GM04503 (cell line): ENCODE measurements around the gene MAP3K10.

Experiments used
- DNase-seq: peaks from one replicate; pipeline ENCODE4 v3.0.0-alpha.2; 2012; ENCODE audit warnings: low read depth

Gene MAP3K10

DNA sequence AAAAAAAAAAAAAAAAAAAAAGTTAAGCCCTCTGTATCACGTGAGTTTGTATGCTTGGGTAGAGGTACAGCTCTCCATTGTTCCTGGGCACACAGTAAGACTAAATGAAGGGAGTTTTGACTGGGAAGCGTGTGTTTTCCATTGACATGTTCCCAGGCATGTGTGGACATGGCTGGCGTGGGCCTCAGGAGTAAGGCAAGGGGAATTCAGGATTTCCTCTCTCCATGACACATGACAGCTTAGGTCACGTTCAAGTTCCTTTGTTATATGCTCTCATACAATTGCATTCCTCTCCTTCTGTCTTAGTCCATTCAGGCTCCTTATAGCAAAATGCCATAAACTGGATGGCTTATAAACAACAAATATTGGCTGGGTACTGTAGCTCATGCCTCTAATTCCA lies 17.1 kb upstream of the MAP3K10 start:
- no peak for DNase-seq

DNA sequence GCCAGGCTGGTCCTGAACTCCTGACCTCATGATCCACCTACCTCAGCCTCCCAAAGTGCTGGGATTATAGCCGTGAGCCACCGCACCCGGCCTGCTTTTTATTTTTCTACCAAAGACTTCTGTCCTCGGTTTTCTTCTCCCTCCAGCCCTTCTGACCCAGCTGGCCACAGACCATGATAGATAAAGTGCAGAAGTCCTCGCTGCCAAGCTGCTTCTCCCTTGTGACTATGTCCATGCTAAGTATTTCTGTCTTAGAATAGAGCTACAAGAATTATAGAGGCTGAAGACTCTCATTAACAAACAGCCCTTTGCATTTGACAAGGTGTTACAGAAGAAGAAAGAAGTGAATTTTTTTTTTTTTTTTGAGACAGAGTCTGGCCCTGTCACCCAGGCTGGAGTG lies 15.4 kb upstream of the MAP3K10 start:
- no peak for DNase-seq

DNA sequence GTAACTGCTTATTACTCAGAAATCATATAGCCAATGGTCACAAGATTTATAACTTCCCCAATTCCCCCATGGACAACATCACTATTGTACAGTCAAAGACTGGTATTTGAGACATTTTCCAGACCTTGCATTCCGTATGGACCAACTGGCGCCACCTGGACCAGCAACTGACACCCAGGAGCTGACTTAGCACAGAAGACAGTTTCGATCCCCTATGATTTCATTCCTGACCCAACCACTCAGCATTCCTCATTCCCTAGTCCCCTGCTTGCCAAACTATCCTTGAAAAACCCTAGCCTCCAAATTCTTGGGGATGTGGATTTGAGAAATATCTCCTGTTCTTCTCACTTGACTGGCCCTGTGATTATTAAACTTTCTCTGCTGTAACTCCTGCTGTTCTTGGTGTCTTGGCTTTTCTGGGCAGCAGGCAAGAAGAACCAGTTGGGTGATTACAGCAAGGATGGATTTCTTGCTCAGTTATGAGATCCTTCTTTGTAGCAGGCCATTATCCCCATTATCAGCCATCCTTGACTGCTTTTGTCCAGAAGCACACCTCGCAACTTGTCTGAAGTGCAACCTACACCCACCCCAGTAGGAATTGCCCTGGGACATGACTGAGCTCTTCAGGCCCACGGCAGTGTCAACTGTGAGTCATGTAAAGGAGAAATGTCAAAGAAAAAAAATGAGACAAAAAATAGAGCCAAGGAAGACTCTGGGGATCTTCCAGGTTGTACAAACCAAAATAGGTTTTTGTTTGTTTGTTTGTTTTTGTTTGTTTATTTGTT lies 13.7 kb upstream of the MAP3K10 start:
- DNase-seq: no peak

DNA sequence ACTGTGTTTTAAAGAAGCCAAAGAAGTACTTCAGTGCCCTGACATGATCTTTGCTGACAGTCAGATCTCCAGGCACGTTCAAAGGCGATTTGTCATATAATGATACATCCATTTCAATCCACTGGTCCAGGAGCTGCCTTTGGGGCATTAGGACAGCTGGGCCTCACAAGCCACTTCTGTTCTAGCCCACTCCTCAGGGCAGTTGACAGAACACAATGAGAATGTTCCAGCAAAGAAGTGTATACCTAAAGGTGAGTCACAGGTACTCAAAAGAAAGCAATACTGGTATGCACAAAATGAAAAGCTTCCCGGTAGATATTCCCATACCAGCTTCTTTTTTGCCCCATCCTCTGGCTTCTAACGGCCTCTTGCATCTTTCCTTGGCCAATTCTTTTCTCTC lies 12.5 kb upstream of the MAP3K10 start:
- no peak for DNase-seq

DNA sequence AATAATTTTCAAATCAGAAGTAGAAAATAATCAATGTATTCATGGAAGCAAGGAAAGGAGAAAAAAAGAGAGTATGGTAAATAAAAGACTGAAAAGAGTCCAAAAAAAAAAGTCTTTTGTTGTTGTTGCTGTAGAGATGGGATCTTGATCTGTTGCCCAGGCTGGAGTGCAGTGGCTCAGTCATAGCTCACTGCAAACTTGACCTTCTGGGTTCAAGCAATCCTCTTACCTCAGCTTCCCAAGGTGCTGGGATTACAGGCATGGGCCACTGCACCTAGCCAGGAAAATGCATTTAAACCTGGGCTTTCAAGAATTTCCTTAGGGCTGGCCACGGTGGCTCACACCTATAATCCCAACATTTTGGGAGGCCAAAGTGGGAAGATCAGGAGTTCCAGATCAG lies 7.0 kb upstream of the MAP3K10 start:
- no peak for DNase-seq

DNA sequence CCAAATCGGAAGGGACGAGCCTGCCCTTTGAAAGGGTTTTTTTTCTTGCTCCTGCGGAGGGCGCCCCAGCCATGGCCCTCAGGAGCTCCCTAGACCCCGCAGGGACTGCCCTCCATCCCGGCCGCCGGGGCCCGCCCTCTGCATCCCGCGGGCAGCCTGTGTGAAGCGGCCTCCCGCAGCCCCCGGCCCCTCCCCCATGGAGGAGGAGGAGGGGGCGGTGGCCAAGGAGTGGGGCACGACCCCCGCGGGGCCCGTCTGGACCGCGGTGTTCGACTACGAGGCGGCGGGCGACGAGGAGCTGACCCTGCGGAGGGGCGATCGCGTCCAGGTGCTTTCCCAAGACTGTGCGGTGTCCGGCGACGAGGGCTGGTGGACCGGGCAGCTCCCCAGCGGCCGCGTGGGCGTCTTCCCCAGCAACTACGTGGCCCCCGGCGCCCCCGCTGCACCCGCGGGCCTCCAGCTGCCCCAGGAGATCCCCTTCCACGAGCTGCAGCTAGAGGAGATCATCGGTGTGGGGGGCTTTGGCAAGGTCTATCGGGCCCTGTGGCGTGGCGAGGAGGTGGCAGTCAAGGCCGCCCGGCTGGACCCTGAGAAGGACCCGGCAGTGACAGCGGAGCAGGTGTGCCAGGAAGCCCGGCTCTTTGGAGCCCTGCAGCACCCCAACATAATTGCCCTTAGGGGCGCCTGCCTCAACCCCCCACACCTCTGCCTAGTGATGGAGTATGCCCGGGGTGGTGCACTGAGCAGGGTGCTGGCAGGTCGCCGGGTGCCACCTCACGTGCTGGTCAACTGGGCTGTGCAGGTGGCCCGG lies 815 bp downstream of the MAP3K10 start:
- no peak for DNase-seq

DNA sequence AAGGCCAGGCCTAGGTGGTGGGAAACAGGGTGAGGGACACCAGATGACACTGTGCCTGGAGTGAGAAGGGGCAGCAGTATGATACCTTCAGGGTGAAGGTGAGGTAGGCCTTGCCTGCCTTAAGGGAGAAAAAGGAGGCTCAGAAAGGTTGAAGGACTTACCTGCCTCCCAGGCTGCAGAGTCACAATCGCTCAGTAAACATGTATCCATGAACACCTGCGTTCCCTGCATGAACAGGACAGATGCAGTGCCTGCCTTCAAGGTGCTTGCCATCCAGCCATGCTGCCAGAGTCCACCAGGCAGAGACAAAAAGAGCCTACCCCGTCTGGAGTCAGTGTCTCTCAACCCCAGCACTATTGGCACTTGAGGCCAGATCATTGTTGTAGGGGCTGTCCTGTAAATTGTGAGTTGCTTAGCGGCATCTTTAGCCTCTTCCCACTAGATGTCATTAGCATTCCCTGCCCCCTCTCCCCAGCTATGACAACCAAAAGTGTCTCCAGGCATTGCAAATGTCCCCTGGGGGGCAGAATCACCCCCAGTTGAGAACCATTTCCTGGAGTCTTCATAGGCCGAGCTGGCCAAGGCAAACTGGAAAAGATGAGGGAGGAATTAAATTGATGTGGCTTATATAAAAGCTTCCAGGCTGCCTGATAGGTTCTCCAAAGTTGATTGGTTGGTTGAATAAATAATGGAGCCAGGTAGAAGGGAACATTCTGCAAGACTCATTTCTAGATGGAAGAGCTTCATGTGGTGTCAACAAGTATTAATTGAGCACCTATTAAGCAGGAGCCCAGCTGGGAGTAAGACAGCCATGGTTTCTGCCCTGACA lies 1.7 kb downstream of the MAP3K10 start:
- no peak for DNase-seq

DNA sequence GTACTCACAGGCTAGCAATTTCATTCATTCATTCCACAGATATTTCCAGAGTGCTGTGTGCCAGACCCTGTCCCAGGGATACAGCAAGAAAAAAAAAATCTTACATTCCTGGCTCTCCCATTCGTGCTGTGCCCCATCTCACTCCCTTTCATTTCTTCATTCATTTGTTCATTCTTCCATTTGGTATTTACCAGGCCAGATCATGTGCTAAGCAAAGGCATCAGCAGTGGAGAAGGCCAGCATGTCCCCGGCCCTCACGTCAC lies 2.3 kb downstream of the MAP3K10 start:
- DNase-seq: peak; percentile 34

DNA sequence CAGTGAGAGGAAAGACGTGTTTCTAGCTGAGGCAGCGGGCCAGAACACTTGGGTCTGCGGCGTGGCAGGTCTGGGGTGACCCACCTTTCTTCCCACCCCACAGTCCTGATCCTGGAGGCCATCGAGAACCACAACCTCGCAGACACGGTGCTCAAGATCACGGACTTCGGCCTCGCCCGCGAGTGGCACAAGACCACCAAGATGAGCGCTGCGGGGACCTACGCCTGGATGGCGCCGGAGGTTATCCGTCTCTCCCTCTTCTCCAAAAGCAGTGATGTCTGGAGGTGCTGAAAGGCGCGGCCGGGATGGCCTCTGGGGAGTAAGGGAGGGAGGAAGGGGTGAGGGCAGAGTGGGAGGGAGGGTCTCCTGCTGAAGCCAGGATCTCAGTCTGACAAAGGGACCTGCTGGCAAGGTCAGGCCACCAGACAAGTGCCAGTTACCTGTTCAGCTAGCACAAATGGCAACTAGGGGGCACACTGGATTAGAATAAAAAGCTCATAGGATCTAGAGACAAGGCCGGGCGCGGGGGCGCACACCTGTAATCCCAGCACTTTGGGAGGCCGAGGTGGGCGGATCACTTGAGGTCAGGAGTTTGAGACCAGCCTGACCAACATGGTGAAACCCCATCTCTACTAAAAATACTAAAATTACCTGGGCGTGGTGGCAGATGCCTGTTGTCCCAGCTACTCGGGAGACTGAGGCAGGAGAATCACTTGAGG lies 7.2 kb downstream of the MAP3K10 start:
- DNase-seq: no peak

DNA sequence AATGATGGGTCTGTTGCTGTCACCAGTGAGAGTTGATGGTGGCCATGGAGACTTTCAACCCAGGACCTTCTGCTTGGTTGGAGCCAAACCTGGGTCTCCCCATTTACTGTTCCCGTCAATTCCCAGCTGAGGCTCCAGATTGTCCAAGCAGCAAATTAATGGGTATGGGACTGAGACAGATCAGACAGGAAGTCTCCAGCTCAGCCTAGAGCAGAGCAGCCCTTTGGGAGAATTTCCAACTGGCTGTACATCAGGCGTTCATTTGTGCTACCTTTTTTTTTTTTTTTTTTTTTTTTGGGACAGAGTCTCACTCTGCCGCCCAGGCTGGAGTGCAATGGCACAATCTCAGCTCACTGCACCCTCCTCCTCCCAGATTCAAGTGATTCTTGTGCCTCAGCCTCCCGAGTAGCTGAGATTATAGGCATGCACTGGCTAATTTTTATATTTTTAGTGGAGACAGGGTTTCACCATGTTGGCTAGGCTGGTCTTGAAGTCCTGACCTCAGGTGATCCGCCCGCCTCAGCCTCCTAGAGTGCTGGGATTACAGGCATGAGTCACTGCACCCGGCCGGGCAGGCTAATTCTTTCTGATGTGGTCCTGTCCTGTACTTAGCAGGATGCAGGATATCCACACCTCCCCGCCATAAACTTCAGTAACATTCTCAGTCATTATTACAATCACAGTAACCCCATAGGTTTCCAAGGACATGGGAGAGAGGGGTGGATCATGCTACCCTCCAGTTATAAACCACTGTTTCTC lies 9.3 kb downstream of the MAP3K10 start:
- DNase-seq: no peak

DNA sequence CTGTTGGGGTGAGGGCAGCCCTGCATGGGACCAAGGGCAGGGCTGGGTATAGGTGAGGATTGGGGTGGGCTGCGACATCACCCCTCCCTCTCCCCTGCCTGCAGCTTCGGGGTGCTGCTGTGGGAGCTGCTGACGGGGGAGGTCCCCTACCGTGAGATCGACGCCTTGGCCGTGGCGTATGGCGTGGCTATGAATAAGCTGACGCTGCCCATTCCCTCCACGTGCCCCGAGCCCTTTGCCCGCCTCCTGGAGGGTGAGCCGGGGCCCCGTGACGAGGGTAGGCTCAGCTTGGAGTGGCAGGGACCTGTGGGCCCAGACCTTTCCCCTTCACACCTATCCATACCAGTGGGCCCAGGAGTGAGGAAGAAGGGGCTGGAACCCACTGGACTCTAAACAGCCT lies 13.2 kb downstream of the MAP3K10 start:
- no peak for DNase-seq

DNA sequence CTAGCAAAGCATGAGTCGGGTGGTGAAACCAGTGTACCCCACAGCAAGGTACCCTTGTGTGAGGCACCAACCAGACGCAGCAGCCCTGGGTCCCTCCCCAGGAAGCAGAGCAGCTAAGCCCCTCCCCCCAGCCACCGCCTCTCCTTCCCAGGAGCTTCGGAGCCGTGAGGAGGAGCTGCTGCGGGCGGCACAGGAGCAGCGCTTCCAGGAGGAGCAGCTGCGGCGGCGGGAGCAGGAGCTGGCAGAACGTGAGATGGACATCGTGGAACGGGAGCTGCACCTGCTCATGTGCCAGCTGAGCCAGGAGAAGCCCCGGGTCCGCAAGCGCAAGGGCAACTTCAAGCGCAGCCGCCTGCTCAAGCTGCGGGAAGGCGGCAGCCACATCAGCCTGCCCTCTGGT lies 14.5 kb downstream of the MAP3K10 start:
- DNase-seq: no peak

DNA sequence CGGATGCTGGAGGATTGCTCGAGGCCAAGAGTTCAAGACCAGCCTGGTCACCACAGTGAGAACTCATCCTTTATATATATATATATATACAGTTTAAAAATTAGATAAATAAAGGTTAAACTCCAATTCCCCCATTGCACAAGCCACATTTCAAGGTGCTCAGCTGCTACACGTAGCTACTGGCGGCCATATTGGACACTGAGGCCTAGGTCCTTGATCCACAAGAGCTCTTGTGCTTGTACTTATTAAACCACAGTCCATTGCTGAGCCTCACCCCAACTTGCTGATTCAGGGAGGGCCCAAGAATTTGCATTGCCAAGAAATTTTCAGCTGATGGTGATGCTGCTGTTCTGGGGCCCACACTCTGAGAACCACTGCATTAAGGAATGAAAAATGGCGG lies 17.4 kb downstream of the MAP3K10 start:
- DNase-seq: no peak

DNA sequence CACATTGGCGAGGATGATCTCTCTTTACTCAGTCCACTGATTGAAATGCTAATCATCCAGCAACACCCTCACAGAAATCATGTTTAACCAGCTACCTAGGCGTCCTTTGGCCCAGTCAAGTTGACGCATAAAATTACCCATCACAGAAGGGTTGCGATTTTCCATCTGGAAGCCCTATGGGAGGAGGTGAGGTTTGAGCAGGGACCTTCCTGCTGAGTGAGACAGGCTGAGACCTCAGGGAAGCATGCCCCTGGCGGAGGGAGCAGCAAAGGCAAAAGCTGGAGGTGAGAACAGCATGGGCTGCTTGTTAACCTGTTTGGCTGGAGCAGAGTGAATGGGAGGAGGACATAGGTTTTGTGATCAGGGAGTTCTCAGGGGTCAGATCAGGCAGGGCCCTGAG lies 19.7 kb downstream of the MAP3K10 start:
- no peak for DNase-seq

DNA sequence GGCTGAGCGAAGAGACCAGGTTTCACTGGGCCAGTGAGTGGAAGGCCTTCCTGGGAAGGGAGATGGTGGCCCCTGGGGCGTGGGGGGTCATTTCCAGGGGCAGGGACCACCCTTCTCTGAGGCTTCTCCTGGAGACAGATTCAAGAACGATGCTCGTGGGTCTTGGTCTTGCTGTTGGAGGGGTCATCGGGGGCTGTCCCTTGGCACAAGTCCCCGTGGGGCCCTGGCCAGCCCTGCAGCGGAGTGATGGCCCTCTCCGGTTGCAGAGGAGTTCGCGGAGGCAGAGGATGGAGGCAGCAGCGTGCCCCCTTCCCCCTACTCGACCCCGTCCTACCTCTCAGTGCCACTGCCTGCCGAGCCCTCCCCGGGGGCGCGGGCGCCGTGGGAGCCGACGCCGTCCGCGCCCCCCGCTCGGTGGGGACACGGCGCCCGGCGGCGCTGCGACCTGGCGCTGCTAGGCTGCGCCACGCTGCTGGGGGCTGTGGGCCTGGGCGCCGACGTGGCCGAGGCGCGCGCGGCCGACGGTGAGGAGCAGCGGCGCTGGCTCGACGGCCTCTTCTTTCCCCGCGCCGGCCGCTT lies 22.1 kb downstream of the MAP3K10 start:
- DNase-seq: no peak

DNA sequence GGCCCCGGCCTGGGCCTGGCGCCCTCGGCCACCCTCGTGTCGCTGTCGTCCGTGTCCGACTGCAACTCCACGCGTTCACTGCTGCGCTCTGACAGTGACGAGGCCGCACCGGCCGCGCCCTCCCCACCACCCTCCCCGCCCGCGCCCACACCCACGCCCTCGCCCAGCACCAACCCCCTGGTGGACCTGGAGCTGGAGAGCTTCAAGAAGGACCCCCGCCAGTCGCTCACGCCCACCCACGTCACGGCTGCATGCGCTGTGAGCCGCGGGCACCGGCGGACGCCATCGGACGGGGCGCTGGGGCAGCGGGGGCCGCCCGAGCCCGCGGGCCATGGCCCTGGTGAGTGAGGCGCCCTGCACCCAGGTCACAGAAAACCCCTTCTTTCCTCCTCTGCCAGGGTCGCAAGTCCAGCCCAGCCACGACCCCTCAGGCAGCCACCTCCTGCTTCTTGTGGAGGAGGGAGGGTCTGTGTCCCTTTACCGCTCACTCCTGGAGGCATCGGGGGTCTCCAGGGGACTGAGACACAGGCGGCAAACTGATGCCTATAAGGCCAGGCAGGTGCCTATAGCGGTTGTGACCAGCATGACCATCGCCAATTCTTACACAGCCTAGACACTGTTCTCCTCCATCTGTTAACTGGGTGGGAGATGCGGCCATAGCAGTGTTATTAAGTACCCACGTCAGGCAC lies 22.8 kb downstream of the MAP3K10 start:
- no peak for DNase-seq

DNA sequence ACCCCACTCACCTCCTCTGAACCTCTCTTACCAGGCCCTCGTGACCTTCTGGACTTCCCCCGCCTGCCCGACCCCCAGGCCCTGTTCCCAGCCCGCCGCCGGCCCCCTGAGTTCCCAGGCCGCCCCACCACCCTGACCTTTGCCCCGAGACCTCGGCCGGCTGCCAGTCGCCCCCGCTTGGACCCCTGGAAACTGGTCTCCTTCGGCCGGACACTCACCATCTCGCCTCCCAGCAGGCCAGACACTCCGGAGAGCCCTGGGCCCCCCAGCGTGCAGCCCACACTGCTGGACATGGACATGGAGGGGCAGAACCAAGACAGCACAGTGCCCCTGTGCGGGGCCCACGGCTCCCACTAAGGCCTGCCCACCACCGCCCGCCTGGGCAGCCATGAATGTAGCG lies 23.7 kb downstream of the MAP3K10 start:
- no peak for DNase-seq

DNA sequence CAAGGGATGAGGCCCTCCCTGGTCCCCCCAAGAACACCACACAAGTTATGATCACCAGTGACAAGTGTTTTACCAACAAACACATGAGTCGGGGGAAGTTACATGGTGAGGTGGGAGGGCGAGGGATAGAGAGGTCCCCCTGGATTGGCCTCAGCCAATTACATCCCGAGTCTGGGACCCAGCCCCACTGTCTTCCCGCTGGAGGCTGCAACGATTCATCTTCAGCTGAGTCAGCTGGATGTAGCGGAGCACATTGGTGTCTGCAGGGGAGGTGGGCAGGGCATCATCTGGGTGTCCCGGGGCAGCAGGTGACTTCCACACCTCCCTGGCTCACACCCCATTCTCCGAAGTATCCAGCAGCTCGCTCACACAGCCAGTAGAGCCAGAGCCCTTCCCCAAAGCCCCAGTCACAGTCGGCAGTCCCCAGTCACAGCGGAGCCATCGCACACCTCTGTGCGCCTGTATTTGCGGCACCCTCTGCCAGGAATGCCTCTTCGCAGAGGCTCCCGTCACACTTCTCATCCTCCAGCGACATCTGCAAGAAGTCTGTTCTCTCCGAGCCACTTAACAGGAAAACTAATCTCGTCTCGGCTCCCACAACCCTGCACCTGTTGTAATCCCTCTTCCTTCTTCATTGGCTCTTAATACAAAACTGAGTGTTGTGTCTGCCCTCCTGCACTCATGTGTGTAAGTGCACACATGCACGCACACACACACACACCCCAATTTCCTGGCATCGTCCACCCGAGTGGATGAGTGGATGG lies 25.0 kb downstream of the MAP3K10 start:
- DNase-seq: no peak

DNA sequence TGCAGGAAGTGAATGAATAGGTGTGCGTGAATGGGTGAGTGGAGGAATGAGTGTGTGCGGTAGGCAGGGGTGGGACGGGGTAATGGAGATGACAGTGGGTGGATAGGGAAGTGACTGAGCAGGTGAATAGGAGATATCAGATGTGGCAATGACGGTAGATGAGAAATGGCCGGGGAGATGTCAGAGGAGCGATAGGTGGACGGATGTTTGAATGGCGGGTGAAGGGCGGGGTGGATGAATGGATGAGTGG lies 25.5 kb downstream of the MAP3K10 start:
- DNase-seq: no peak
